ENCODE results near the gene MARVELD3.

The MARVELD3 gene

DNA sequence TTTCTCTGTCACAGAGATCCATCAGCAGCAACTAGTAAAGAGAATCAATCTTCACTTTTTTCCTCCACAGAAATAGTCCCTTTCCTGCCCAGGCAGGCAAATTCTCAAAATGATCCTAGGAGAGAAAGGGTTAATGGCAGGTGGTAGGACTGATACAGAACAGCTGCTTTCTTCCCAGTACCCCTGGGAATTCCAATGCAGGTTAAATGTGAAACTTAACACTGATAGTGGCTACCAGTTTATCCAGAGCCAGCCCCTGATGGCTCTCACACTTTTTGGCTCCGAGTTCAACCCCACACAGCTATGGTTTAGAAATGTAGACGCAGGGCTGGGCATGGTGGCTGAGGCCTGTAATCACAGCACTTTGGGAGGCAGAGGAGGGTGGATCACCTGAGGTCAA is 22.2 kb downstream of the MARVELD3 start:
- H3K36me3 ChIP-seq (ENCODE audit: insufficient read depth, low read length): peaks cover 61% of the 10 kb centered on the region
- H3K27ac ChIP-seq (ENCODE audit: low read depth, low read length): no peak overlapping the region
- H3K4me3 ChIP-seq (ENCODE audit: low read length): no peak overlapping the region
- H3K9ac ChIP-seq (ENCODE audit: low read depth, low read length): no peak overlapping the region
- no peaks in the 10 kb centered on the region for H3K27me3 ChIP-seq (ENCODE audit: insufficient read depth, low read length)
- H3K9me3 ChIP-seq (ENCODE audit: insufficient read depth, low read depth, low read length): no peaks in the 10 kb centered on the region
- no peaks in the 10 kb centered on the region for H3K4me1 ChIP-seq (ENCODE audit: insufficient read depth, low read length)
- 98% methylated on average over 2 of the region's 2 CpGs for WGBS

- H3K36me3 ChIP-seq (ENCODE audit: insufficient read depth, low read length): peaks cover 66% of the 10 kb centered on the region
- 95% methylated on average over 6 of the region's 6 CpGs for WGBS
These were observed 22.9 kb downstream of the MARVELD3 start for GRCh38 chr16:71648921-71649320.

GRCh38 chr16:71649704-71650103 is 23.7 kb downstream of the MARVELD3 start:
- H3K4me1 ChIP-seq (ENCODE audit: insufficient read depth, low read length): no peaks in the 10 kb centered on the region
- no peak overlapping the region for H3K27ac ChIP-seq (ENCODE audit: low read depth, low read length)
- peaks cover 73% of the 10 kb centered on the region for H3K36me3 ChIP-seq (ENCODE audit: insufficient read depth, low read length)
- no peak overlapping the region for H3K9ac ChIP-seq (ENCODE audit: low read depth, low read length)
- no peak overlapping the region for H3K4me3 ChIP-seq (ENCODE audit: low read length)
- no peaks in the 10 kb centered on the region for H3K27me3 ChIP-seq (ENCODE audit: insufficient read depth, low read length)
- WGBS: 93% methylated on average over 6 of the region's 7 CpGs
- no peaks in the 10 kb centered on the region for H3K9me3 ChIP-seq (ENCODE audit: insufficient read depth, low read depth, low read length)

More at GRCh38 chr16:71648921-71649320, 22.9 kb downstream of the MARVELD3 start:
- Histone ChIP-seq H3K9me3 (ENCODE audit: insufficient read depth, low read depth, low read length) (no peaks in the 10 kb centered on the region), H3K27me3 (ENCODE audit: insufficient read depth, low read length) (no peaks in the 10 kb centered on the region), H3K4me3 (ENCODE audit: low read length) (no peak overlapping the region), H3K4me1 (ENCODE audit: insufficient read depth, low read length) (no peaks in the 10 kb centered on the region), H3K27ac (ENCODE audit: low read depth, low read length) (no peak overlapping the region), H3K9ac (ENCODE audit: low read depth, low read length) (no peak overlapping the region)

GRCh38 chr16:71658771-71659170 is 32.8 kb downstream of the MARVELD3 start:
- no peak overlapping the region for H3K27ac ChIP-seq (ENCODE audit: low read depth, low read length)
- no peak overlapping the region for H3K4me3 ChIP-seq (ENCODE audit: low read length)
- H3K9ac ChIP-seq (ENCODE audit: low read depth, low read length): no peak overlapping the region
- no peaks in the 10 kb centered on the region for H3K4me1 ChIP-seq (ENCODE audit: insufficient read depth, low read length)
- H3K9me3 ChIP-seq (ENCODE audit: insufficient read depth, low read depth, low read length): no peaks in the 10 kb centered on the region
- 88% methylated on average over 3 of the region's 4 CpGs for WGBS
- no peaks in the 10 kb centered on the region for H3K27me3 ChIP-seq (ENCODE audit: insufficient read depth, low read length)
- peaks cover 69% of the 10 kb centered on the region for H3K36me3 ChIP-seq (ENCODE audit: insufficient read depth, low read length)

DNA sequence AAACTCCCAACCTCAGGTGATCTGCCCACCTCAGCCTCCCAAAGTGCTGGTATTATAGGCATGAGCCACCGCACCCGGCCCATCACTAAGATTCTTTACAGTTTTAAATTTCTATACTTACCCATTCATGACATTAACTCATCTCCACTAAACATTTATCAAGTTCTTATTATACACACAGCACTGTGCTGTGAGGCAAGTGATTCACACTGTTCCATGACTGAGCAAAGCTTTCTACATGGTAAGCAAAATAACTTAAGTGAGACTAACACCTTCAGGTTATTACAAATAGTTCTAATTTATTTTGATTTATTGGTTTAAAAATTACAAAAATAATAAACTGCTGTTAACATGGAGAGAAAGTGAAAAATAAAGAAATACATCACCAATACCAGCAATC is 33.5 kb downstream of the MARVELD3 start:
- H3K9me3 ChIP-seq (ENCODE audit: insufficient read depth, low read depth, low read length): no peaks in the 10 kb centered on the region
- H3K4me1 ChIP-seq (ENCODE audit: insufficient read depth, low read length): no peaks in the 10 kb centered on the region
- WGBS: 94% methylated on average over 2 of the region's 2 CpGs
- no peak overlapping the region for H3K4me3 ChIP-seq (ENCODE audit: low read length)
- no peak overlapping the region for H3K9ac ChIP-seq (ENCODE audit: low read depth, low read length)
- no peaks in the 10 kb centered on the region for H3K27me3 ChIP-seq (ENCODE audit: insufficient read depth, low read length)
- no peak overlapping the region for H3K27ac ChIP-seq (ENCODE audit: low read depth, low read length)
- H3K36me3 ChIP-seq (ENCODE audit: insufficient read depth, low read length): peaks cover 68% of the 10 kb centered on the region

GRCh38 chr16:71666264-71666663 is 40.3 kb downstream of the MARVELD3 start:
- H3K27ac ChIP-seq (ENCODE audit: low read depth, low read length): no peak overlapping the region
- WGBS: 82% methylated on average over 1 of the region's 1 CpG
- no peak overlapping the region for H3K9ac ChIP-seq (ENCODE audit: low read depth, low read length)
- no peaks in the 10 kb centered on the region for H3K9me3 ChIP-seq (ENCODE audit: insufficient read depth, low read depth, low read length)
- H3K36me3 ChIP-seq (ENCODE audit: insufficient read depth, low read length): peaks cover 90% of the 10 kb centered on the region
- no peaks in the 10 kb centered on the region for H3K27me3 ChIP-seq (ENCODE audit: insufficient read depth, low read length)
- no peaks in the 10 kb centered on the region for H3K4me1 ChIP-seq (ENCODE audit: insufficient read depth, low read length)
- H3K4me3 ChIP-seq (ENCODE audit: low read length): no peak overlapping the region

DNA sequence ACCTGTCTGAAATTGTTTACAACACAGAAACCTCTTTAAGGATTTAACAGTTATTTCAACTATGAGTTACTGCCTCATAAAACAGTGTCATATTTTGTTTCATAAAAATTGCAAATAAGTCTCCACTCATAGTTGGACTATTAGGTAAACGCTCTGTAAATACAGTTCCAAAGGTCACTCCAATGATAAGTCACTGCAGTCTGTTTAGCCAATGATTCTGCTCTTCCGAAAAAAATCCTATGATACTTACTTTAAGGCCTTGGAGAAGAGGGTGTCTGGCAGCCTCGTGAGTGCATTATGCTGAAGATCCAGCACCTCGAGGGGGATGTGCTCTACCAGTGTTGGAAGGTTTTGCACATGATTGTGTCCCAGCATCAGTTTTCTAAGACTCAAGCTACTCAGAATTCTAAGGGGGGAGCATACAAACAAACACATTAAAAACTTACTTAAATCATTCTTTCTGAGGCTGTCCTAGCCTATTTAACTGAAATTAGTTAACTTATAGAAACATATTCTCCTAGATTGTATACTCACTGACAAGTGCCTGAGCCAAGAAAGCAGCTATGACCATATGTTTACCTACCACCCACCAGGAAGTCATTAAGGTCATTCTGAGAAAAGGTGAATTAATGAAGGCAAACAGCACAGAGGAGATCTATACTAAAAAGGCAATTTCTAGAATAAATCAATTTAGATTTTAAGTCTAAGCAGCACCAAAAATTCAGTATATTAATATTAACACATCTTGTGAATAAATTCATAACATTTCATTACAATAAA is 41.1 kb downstream of the MARVELD3 start:
- no peak overlapping the region for H3K9ac ChIP-seq (ENCODE audit: low read depth, low read length)
- H3K4me1 ChIP-seq (ENCODE audit: insufficient read depth, low read length): no peaks in the 10 kb centered on the region
- no peaks in the 10 kb centered on the region for H3K9me3 ChIP-seq (ENCODE audit: insufficient read depth, low read depth, low read length)
- H3K27me3 ChIP-seq (ENCODE audit: insufficient read depth, low read length): no peaks in the 10 kb centered on the region
- WGBS: 92% methylated on average over 4 of the region's 4 CpGs
- no peak overlapping the region for H3K27ac ChIP-seq (ENCODE audit: low read depth, low read length)
- H3K36me3 ChIP-seq (ENCODE audit: insufficient read depth, low read length): peaks cover 91% of the 10 kb centered on the region
- no peak overlapping the region for H3K4me3 ChIP-seq (ENCODE audit: low read length)

- H3K4me1 ChIP-seq (ENCODE audit: insufficient read depth, low read length): no peaks in the 10 kb centered on the region
- peaks cover 93% of the 10 kb centered on the region for H3K36me3 ChIP-seq (ENCODE audit: insufficient read depth, low read length)
- no peak overlapping the region for H3K4me3 ChIP-seq (ENCODE audit: low read length)
- no peaks in the 10 kb centered on the region for H3K27me3 ChIP-seq (ENCODE audit: insufficient read depth, low read length)
- WGBS: 94% methylated on average over 6 of the region's 6 CpGs
- no peak overlapping the region for H3K27ac ChIP-seq (ENCODE audit: low read depth, low read length)
- no peaks in the 10 kb centered on the region for H3K9me3 ChIP-seq (ENCODE audit: insufficient read depth, low read depth, low read length)
- no peak overlapping the region for H3K9ac ChIP-seq (ENCODE audit: low read depth, low read length)
These were observed 44.0 kb downstream of the MARVELD3 start for GRCh38 chr16:71669926-71670536.

- H3K27ac ChIP-seq (ENCODE audit: low read depth, low read length): no peak overlapping the region
- WGBS: 93% methylated on average over 4 of the region's 4 CpGs
- H3K9me3 ChIP-seq (ENCODE audit: insufficient read depth, low read depth, low read length): no peaks in the 10 kb centered on the region
- H3K4me1 ChIP-seq (ENCODE audit: insufficient read depth, low read length): no peaks in the 10 kb centered on the region
- no peak overlapping the region for H3K4me3 ChIP-seq (ENCODE audit: low read length)
- H3K9ac ChIP-seq (ENCODE audit: low read depth, low read length): no peak overlapping the region
- no peaks in the 10 kb centered on the region for H3K27me3 ChIP-seq (ENCODE audit: insufficient read depth, low read length)
- peaks cover 93% of the 10 kb centered on the region for H3K36me3 ChIP-seq (ENCODE audit: insufficient read depth, low read length)
These were observed 44.6 kb downstream of the MARVELD3 start for GRCh38 chr16:71670537-71670936.

- Histone ChIP-seq H3K9me3 (ENCODE audit: insufficient read depth, low read depth, low read length) (no peaks in the 10 kb centered on the region), H3K4me1 (ENCODE audit: insufficient read depth, low read length) (no peaks in the 10 kb centered on the region), H3K27ac (ENCODE audit: low read depth, low read length) (no peak overlapping the region), H3K36me3 (ENCODE audit: insufficient read depth, low read length) (peaks cover 93% of the 10 kb centered on the region), H3K9ac (ENCODE audit: low read depth, low read length) (no peak overlapping the region), H3K4me3 (ENCODE audit: low read length) (no peak overlapping the region), H3K27me3 (ENCODE audit: insufficient read depth, low read length) (no peaks in the 10 kb centered on the region)
- 90% methylated on average over 2 of the region's 3 CpGs for WGBS
These were observed 45.2 kb downstream of the MARVELD3 start for GRCh38 chr16:71671165-71671564.

DNA sequence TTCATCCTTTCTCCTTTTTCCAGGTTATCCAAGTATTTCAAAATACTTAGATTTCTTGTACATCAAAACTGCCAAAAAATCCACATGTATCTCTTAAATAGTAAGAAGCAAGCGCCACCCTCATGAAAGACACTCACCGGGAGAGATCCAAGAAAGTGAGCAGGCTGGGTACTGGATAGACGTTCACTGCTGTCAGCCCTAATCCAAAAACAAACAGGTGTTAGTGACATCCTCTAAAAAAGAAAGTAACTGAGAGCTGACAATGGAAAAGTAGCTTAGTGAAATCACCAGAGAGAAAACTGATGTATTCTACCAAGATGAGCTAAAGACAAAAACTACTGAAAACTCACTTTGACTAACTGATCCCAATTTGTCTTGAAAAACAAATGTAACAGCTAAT is 46.1 kb downstream of the MARVELD3 start:
- Histone ChIP-seq H3K27ac (ENCODE audit: low read depth, low read length) (no peak overlapping the region), H3K9ac (ENCODE audit: low read depth, low read length) (no peak overlapping the region), H3K4me1 (ENCODE audit: insufficient read depth, low read length) (no peaks in the 10 kb centered on the region), H3K4me3 (ENCODE audit: low read length) (no peak overlapping the region), H3K36me3 (ENCODE audit: insufficient read depth, low read length) (peaks cover 93% of the 10 kb centered on the region), H3K9me3 (ENCODE audit: insufficient read depth, low read depth, low read length) (no peaks in the 10 kb centered on the region), H3K27me3 (ENCODE audit: insufficient read depth, low read length) (no peaks in the 10 kb centered on the region)
- WGBS: 88% methylated on average over 3 of the region's 3 CpGs

All from HUES64 (cell line).